K562 (cell line): Measurements from ENCODE around the gene DPH2. TPM values are rescaled to one million over a fixed set of nuclear protein-coding genes. Genes with fewer than 3 reads are reported as not detected.

Experiments
- CCNT2 ChIP-seq: IDR thresholded peaks from 2 replicates; pipeline ENCODE4 v1.6.1; 2011; ENCODE audit warnings: borderline replicate concordance, low read depth, mild to moderate bottlenecking, moderate library complexity, mixed read lengths, low read length; ENCODE audit not compliant: insufficient read length; ENCODE audit errors: extremely low read depth
- CTBP1 ChIP-seq: fragments of 450-650 bp; IDR thresholded peaks from 2 replicates; pipeline ENCODE4 v1.6.1; 2016; ENCODE audit warnings: borderline replicate concordance
- CXXC5 ChIP-seq: fragments of 250-450 bp; sonication (Bioruptor Pico); IDR thresholded peaks from 2 replicates; pipeline ENCODE4 v1.8.0; 2022; ENCODE audit warnings: inconsistent platforms, mild to moderate bottlenecking, moderate library complexity
- GABPB1 ChIP-seq: sonication (generic); formaldehyde crosslinking; IDR thresholded peaks from 2 replicates; pipeline ENCODE4 v1.8.0; 2022; ENCODE audit warnings: mild to moderate bottlenecking, missing genetic modification reagents
- POLR2AphosphoS5 ChIP-seq: IDR thresholded peaks from 2 replicates; pipeline ENCODE4 v1.6.1; 2011; ENCODE audit warnings: mild to moderate bottlenecking, low read depth, low read length, moderate library complexity; ENCODE audit not compliant: control insufficient read depth, insufficient read depth
- POLR2G ChIP-seq: fragments of 200-400 bp; formaldehyde crosslinking; IDR thresholded peaks from 2 replicates; pipeline ENCODE4 v1.6.1; 2017; ENCODE audit warnings: low read depth, mild to moderate bottlenecking, antibody characterized with exemption, low read length, moderate library complexity
- PURB ChIP-seq: sonication (generic); formaldehyde crosslinking; IDR thresholded peaks from 2 replicates; pipeline ENCODE4 v1.9.0; 2021; ENCODE audit warnings: low read depth, mild to moderate bottlenecking, missing genetic modification reagents
- RBM22 ChIP-seq: fragments of 200-400 bp; formaldehyde crosslinking; IDR thresholded peaks from 2 replicates; pipeline ENCODE4 v1.6.1; 2018; ENCODE audit warnings: low read length, low read depth; ENCODE audit not compliant: poor library complexity, severe bottlenecking
- RBM39 ChIP-seq: fragments of 200-400 bp; formaldehyde crosslinking; optimal IDR thresholded peaks from 2 replicates; pipeline ENCODE3; 2018; ENCODE audit warnings: low read depth, low read length
- SUPT5H ChIP-seq: fragments of 450-650 bp; IDR thresholded peaks from 2 replicates; pipeline ENCODE4 v1.6.1; 2016
- ZNF431 ChIP-seq: sonication (generic); formaldehyde crosslinking; IDR thresholded peaks from 2 replicates; pipeline ENCODE4 v1.8.0; 2022; ENCODE audit warnings: mild to moderate bottlenecking, missing genetic modification reagents
- polyA plus RNA-seq, 8 experiments: library from polyadenylated mRNA; depleted of rRNA in 4 of 8; stranded (reverse) in 5 of 8; unstranded in 3 of 8; fragments of >200 nt; fragmentation: Nextera tagmentation in 2 of 8; fragmentation: Illumina TruSeq in 1 of 8; extraction: Ambion mirVana in 2 of 8; extraction: Trizol in 1 of 8; gene quantifications; 2 replicates each; pipeline versions ENCODE4 v1.2.1 to v1.2.3, GENCODE V29; 2011 to 2014; ENCODE audit warnings: inconsistent platforms in 1 of 8, missing spikeins in 1 of 8
- total RNA-seq, 7 experiments: library from RNA; depleted of rRNA in 6 of 7; stranded (reverse); fragments of >200 nt in 6 of 7; fragmentation: Illumina TruSeq in 2 of 7; extraction: Trizol in 2 of 7; gene quantifications; 2 replicates each; pipeline versions ENCODE4 v1.2.1 to v1.2.3, GENCODE V29; 2011 to 2021; ENCODE audit warnings: low replicate concordance in 1 of 7
- TF ChIP-seq, protein P1 (sequence below): fragments of 200-600 bp; sonication (generic); IDR thresholded peaks from one replicate; pipeline ENCODE4 v1.6.1; 2012; ENCODE audit warnings: mild to moderate bottlenecking, low read depth, low read length, inconsistent platforms
- TF ChIP-seq, protein P2 (sequence below): fragments of 250-450 bp; sonication (Bioruptor Pico); IDR thresholded peaks from 2 replicates; pipeline ENCODE4 v1.8.0; 2022; ENCODE audit warnings: inconsistent platforms, mild to moderate bottlenecking, moderate library complexity, borderline replicate concordance
- TF ChIP-seq, protein P3 (sequence below): fragments of 250-450 bp; sonication (Bioruptor Pico); IDR thresholded peaks from 2 replicates; pipeline ENCODE4 v1.5.0; 2021

Gene DPH2
- total and polyA plus RNA-seq, 9 of the 15 experiments (the other 6 are each of a cell fraction or from before 2014, with no cell fraction given): 17.9 to 94.1 (median 68.1) TPM

DNA sequence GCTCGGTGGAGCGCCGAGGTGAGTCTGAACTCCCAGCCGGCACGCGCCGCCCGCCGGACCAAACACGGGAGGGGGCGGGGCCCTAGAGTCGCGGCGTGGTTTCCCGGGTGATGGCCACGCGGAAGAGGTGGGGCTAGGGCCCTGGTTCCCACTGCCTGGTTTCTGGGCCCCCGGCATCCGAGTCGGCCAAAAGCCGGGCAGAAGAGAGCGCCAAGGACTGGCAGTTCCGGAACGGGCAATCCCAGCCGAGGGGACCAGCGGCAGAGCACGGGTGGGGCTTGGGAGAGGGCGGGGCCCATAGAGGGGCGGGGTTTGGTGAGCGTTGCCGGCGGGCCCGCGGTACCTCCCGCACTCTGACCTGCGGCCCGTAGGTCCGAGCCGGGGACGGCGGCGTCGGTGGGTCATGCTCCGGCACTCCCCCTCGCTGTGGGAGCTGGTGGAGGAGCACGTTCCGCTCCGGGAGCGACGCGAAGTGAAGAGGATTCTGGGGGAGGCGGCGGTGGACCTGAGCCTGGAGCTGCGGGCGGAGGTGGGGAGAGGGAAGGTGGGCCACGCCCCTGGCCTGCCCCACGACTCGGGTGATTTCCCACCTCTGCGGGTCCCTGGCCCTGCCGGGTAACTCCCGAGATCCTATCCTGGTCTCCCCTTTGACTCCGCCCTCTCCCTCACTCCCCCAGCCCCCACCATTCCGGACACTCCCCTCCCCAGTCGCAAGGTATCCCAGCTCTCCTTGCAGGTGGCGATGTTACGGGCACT, 21.8 kb downstream of the DPH2 start, which contains the start of gene CCDC24 (continued):
- TF ChIP-seq, protein P1, sequence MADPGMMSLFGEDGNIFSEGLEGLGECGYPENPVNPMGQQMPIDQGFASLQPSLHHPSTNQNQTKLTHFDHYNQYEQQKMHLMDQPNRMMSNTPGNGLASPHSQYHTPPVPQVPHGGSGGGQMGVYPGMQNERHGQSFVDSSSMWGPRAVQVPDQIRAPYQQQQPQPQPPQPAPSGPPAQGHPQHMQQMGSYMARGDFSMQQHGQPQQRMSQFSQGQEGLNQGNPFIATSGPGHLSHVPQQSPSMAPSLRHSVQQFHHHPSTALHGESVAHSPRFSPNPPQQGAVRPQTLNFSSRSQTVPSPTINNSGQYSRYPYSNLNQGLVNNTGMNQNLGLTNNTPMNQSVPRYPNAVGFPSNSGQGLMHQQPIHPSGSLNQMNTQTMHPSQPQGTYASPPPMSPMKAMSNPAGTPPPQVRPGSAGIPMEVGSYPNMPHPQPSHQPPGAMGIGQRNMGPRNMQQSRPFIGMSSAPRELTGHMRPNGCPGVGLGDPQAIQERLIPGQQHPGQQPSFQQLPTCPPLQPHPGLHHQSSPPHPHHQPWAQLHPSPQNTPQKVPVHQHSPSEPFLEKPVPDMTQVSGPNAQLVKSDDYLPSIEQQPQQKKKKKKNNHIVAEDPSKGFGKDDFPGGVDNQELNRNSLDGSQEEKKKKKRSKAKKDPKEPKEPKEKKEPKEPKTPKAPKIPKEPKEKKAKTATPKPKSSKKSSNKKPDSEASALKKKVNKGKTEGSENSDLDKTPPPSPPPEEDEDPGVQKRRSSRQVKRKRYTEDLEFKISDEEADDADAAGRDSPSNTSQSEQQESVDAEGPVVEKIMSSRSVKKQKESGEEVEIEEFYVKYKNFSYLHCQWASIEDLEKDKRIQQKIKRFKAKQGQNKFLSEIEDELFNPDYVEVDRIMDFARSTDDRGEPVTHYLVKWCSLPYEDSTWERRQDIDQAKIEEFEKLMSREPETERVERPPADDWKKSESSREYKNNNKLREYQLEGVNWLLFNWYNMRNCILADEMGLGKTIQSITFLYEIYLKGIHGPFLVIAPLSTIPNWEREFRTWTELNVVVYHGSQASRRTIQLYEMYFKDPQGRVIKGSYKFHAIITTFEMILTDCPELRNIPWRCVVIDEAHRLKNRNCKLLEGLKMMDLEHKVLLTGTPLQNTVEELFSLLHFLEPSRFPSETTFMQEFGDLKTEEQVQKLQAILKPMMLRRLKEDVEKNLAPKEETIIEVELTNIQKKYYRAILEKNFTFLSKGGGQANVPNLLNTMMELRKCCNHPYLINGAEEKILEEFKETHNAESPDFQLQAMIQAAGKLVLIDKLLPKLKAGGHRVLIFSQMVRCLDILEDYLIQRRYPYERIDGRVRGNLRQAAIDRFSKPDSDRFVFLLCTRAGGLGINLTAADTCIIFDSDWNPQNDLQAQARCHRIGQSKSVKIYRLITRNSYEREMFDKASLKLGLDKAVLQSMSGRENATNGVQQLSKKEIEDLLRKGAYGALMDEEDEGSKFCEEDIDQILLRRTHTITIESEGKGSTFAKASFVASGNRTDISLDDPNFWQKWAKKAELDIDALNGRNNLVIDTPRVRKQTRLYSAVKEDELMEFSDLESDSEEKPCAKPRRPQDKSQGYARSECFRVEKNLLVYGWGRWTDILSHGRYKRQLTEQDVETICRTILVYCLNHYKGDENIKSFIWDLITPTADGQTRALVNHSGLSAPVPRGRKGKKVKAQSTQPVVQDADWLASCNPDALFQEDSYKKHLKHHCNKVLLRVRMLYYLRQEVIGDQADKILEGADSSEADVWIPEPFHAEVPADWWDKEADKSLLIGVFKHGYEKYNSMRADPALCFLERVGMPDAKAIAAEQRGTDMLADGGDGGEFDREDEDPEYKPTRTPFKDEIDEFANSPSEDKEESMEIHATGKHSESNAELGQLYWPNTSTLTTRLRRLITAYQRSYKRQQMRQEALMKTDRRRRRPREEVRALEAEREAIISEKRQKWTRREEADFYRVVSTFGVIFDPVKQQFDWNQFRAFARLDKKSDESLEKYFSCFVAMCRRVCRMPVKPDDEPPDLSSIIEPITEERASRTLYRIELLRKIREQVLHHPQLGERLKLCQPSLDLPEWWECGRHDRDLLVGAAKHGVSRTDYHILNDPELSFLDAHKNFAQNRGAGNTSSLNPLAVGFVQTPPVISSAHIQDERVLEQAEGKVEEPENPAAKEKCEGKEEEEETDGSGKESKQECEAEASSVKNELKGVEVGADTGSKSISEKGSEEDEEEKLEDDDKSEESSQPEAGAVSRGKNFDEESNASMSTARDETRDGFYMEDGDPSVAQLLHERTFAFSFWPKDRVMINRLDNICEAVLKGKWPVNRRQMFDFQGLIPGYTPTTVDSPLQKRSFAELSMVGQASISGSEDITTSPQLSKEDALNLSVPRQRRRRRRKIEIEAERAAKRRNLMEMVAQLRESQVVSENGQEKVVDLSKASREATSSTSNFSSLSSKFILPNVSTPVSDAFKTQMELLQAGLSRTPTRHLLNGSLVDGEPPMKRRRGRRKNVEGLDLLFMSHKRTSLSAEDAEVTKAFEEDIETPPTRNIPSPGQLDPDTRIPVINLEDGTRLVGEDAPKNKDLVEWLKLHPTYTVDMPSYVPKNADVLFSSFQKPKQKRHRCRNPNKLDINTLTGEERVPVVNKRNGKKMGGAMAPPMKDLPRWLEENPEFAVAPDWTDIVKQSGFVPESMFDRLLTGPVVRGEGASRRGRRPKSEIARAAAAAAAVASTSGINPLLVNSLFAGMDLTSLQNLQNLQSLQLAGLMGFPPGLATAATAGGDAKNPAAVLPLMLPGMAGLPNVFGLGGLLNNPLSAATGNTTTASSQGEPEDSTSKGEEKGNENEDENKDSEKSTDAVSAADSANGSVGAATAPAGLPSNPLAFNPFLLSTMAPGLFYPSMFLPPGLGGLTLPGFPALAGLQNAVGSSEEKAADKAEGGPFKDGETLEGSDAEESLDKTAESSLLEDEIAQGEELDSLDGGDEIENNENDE: no peak
- peak; percentile 89 for TF ChIP-seq POLR2G
- TF ChIP-seq CCNT2: peak; percentile 55
- TF ChIP-seq, protein P2, sequence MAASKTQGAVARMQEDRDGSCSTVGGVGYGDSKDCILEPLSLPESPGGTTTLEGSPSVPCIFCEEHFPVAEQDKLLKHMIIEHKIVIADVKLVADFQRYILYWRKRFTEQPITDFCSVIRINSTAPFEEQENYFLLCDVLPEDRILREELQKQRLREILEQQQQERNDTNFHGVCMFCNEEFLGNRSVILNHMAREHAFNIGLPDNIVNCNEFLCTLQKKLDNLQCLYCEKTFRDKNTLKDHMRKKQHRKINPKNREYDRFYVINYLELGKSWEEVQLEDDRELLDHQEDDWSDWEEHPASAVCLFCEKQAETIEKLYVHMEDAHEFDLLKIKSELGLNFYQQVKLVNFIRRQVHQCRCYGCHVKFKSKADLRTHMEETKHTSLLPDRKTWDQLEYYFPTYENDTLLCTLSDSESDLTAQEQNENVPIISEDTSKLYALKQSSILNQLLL (CRISPR knock-in tag): no peak
- peak; percentile 95 for TF ChIP-seq RBM22
- TF ChIP-seq POLR2AphosphoS5: no peak
- TF ChIP-seq CXXC5 (CRISPR knock-in tag): peak; percentile 83
- TF ChIP-seq CTBP1: 0 out of 2 replicates have a peak, but pooled peaks have one; percentile 21
- TF ChIP-seq PURB: no peak
- peak; percentile 70; the same call in 1 of the 2 replicates for TF ChIP-seq GABPB1 (CRISPR knock-in tag)
- peak; percentile 62 for TF ChIP-seq ZNF431 (CRISPR knock-in tag)
- TF ChIP-seq, protein P3, sequence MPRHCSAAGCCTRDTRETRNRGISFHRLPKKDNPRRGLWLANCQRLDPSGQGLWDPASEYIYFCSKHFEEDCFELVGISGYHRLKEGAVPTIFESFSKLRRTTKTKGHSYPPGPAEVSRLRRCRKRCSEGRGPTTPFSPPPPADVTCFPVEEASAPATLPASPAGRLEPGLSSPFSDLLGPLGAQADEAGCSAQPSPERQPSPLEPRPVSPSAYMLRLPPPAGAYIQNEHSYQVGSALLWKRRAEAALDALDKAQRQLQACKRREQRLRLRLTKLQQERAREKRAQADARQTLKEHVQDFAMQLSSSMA (CRISPR knock-in tag): 0 out of 2 replicates have a peak, but pooled peaks have one; percentile 39
- peak; percentile 77 for TF ChIP-seq SUPT5H
- no peak for TF ChIP-seq RBM39
